Measurements from ENCODE around the gene S100A9. TPM values are rescaled to one million over a fixed set of nuclear protein-coding genes. Genes with fewer than 3 reads are reported as not detected.
"Not testable (repeated sequence)": the region's sequence is repeated elsewhere in the genome, so short reads cannot be mapped to it uniquely, and the experiment has no call there.

The S100A9 gene
- total and polyA plus RNA-seq, 7 donors = 26.4 to 111 (median 51.1) TPM

DNA sequence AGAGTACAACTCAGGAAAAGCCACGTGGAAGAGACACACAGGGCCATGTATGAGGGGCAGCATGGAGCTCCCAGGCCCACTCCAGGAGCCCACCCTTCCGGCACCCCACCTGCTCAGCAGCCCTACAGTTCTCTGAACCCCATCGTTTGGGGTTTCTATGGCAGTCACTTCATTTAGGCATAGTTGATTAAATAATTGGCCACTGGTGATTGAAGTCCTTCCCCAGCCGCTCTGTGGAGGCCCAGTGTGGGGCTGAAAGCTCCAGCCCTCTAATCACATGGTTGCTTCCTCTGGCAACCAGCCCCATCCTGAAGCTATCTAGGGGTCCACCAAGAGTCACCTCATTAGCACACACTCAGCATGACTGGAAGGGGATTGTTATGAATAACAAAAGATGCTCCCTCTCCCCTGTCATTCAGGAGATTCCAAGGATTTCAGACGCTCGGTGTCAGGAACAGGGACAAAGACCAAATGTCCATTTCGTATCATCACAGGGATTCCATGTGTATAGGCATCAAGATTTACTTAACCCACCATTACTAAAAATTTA, 46.5 kb downstream of the S100A9 start:
- intact Hi-C loops (cut with DNase I) = no loop called here
- no peak overlapping the region for H3K27ac ChIP-seq
- no peak for DNase-seq
- TF ChIP-seq, protein P1, sequence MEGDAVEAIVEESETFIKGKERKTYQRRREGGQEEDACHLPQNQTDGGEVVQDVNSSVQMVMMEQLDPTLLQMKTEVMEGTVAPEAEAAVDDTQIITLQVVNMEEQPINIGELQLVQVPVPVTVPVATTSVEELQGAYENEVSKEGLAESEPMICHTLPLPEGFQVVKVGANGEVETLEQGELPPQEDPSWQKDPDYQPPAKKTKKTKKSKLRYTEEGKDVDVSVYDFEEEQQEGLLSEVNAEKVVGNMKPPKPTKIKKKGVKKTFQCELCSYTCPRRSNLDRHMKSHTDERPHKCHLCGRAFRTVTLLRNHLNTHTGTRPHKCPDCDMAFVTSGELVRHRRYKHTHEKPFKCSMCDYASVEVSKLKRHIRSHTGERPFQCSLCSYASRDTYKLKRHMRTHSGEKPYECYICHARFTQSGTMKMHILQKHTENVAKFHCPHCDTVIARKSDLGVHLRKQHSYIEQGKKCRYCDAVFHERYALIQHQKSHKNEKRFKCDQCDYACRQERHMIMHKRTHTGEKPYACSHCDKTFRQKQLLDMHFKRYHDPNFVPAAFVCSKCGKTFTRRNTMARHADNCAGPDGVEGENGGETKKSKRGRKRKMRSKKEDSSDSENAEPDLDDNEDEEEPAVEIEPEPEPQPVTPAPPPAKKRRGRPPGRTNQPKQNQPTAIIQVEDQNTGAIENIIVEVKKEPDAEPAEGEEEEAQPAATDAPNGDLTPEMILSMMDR (IDR thresholded peaks at IDR 0.05) = no peak
- H3K4me3 ChIP-seq = no peak overlapping the region
- no peaks in the 10 kb centered on the region for H3K36me3 ChIP-seq (ENCODE audit: insufficient read depth in 1 of 2, low read depth in 1 of 2)
- H3K27me3 ChIP-seq (ENCODE audit: insufficient read depth in 3 of 3, low read length in 2 of 3) = peaks cover 0 to 6% (median 0%) of the 10 kb centered on the region in 3 donors
- no peak for ATAC-seq
- 69 to 75% (median 73%) methylated on average over 7 of the region's 7 CpGs for WGBS, 3 donors
- H3K4me1 ChIP-seq = no peaks in the 10 kb centered on the region
- H3K9me3 ChIP-seq = no peaks in the 10 kb centered on the region

DNA sequence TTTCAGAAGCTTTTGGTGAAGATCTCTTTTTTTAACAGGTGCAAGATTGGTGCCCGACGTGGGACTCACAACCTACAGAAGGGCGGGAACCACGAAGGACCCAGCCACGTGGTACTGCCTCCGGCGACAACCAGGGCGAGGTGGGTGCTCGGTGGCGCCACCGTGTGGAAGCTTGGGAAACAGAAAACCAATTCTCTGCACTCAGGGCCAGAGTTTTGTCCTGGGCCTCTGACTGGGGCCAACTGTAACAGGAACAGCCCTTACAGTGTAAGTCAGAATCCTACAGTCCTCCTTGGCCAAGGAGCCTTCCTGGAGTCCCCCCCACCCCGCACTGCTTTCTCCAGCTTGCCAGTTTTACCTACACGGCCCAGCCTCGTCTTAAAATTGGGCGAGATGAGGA, 47.1 kb downstream of the S100A9 start:
- 36 to 45% (median 40%) methylated on average over 15 of the region's 15 CpGs for WGBS, 3 donors
- ATAC-seq (peak in 3 of 4 donors; percentile 42 to 73 (median 61)), DNase-seq (peak; percentile 28 to 60)
- H3K4me1 ChIP-seq = no peaks in the 10 kb centered on the region
- TF ChIP-seq, protein P1 (IDR thresholded peaks at IDR 0.05) = peak; percentile 36
- intact Hi-C loops (cut with DNase I) = no loop called here
- no peaks in the 10 kb centered on the region for H3K36me3 ChIP-seq (ENCODE audit: insufficient read depth in 1 of 2, low read depth in 1 of 2)
- H3K9me3 ChIP-seq = no peaks in the 10 kb centered on the region
- no peak overlapping the region for H3K27ac ChIP-seq
- no peak overlapping the region for H3K4me3 ChIP-seq
- peaks cover 0 to 6% (median 0%) of the 10 kb centered on the region in 3 donors for H3K27me3 ChIP-seq (ENCODE audit: insufficient read depth in 3 of 3, low read length in 2 of 3)

DNA sequence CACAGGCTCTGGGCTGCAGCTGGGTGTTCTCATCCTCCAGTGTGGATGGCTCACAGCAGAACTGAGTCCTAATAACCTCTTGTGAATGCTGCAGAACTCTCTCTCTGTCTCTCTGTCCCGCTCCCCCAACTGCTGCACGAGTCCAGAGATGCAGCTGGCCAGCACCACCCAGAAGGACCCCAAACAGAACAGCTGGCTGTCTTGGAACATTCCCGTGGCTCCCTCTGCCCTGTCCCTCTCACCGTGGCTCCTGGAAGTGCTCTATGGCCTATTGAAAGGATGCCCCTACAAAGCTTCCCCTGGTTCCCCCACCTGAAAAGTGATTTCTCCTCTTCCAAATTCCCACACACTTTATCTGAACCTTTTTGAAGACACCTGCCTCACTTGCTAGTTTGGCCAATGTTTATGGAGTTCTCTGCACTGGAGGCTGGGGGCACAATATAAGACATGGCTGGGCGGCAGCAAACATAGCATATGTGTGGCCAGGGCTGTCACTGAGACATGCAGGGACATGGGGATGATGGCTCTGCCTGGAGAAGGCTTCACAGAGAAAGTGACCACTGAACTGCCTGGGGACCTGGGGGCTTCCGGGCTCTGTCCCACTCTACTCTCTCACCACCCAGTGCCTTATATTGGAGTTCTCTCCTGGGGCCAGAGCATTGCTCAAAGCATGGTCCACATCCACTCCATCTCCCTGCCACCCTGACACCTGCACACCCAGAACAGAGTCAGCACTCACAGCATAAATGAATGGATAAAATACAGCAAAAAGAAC, 48.4 kb downstream of the S100A9 start:
- H3K36me3 ChIP-seq (ENCODE audit: insufficient read depth in 1 of 2, low read depth in 1 of 2); H3K9me3 ChIP-seq; H3K4me3 ChIP-seq; H3K27me3 ChIP-seq (ENCODE audit: insufficient read depth in 3 of 3, low read length in 2 of 3); DNase-seq; H3K4me1 ChIP-seq; intact Hi-C loops (cut with DNase I); H3K27ac ChIP-seq; ATAC-seq: not testable (repeated sequence)
- WGBS, 3 donors = 55 to 77% (median 63%) methylated on average over 5 to 6 of the region's 6 CpGs

DNA sequence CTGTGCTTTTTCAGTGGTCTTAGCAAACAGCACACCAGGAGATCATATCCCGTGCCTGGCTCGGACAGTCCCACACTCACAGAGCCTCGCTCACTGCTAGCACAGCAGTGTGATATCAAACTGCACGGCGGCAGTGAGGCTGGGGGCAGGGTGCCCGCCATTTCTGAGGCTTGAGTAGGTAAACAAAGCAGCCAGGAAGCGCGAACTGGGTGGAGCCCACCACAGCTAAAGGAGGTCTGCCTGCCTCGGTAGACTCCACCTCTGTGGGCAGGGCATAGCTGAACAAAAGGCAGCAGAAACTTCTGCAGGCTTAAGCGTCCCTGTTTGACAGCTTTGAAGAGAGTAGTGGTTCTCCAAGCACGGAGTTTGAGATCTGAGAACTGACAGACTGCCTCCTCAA, 49.6 kb downstream of the S100A9 start:
- DNase-seq; H3K27ac ChIP-seq; H3K9me3 ChIP-seq; H3K27me3 ChIP-seq (ENCODE audit: insufficient read depth in 3 of 3, low read length in 2 of 3); H3K4me3 ChIP-seq; intact Hi-C loops (cut with DNase I); ATAC-seq; H3K4me1 ChIP-seq; H3K36me3 ChIP-seq (ENCODE audit: insufficient read depth in 1 of 2, low read depth in 1 of 2): not testable (repeated sequence)
- 64 to 78% (median 67%) methylated on average over 11 of the region's 11 CpGs for WGBS, 3 donors

Other genes with a start within 250 kb of the S100A9 start
- gene SPRR2F, start 244.3 kb upstream of the S100A9 start, total RNA-seq = not detected
- not detected for gene SPRR2F, start 244.3 kb upstream of the S100A9 start, polyA plus RNA-seq
- gene SPRR2G, start 207.0 kb upstream of the S100A9 start, total RNA-seq = not detected
- not detected for gene SPRR2G, start 207.0 kb upstream of the S100A9 start, polyA plus RNA-seq
- not detected for gene LELP1, start 154.4 kb upstream of the S100A9 start, total RNA-seq
- not detected for gene LELP1, start 154.4 kb upstream of the S100A9 start, polyA plus RNA-seq
- gene PRR9, start 140.3 kb upstream of the S100A9 start, total RNA-seq = not detected
- under 1 TPM in 1 of 3 donors, not detected in 2; 0.04 TPM for gene PRR9, start 140.3 kb upstream of the S100A9 start, polyA plus RNA-seq
- not detected for gene LORICRIN, start 98.2 kb upstream of the S100A9 start, total RNA-seq
- under 1 TPM in 2 of 3 donors, not detected in 1; 0.06 to 0.25 TPM for gene LORICRIN, start 98.2 kb upstream of the S100A9 start, polyA plus RNA-seq
- gene PGLYRP3, start 44.9 kb upstream of the S100A9 start, total RNA-seq = not detected
- gene PGLYRP3, start 44.9 kb upstream of the S100A9 start, polyA plus RNA-seq = not detected
- not detected for gene PGLYRP4, start 9.0 kb upstream of the S100A9 start, total RNA-seq
- gene PGLYRP4, start 9.0 kb upstream of the S100A9 start, polyA plus RNA-seq = not detected
- gene S100A12, start 17.8 kb downstream of the S100A9 start, total RNA-seq = 1 to 10 TPM; 1.2 to 2.8 (median 1.8) TPM
- gene S100A12, start 17.8 kb downstream of the S100A9 start, polyA plus RNA-seq = 1 to 10 TPM in 2 of 3 donors, under 1 TPM in 1; 0.40 to 3.5 (median 1.0) TPM
- 10 to 100 TPM; 26.0 to 57.0 (median 33.5) TPM for gene S100A8, start 33.2 kb downstream of the S100A9 start, total RNA-seq
- 10 to 100 TPM; 16.8 to 30.6 (median 25.2) TPM for gene S100A8, start 33.2 kb downstream of the S100A9 start, polyA plus RNA-seq
- gene S100A7A, start 58.7 kb downstream of the S100A9 start, total RNA-seq = not detected
- gene S100A7A, start 58.7 kb downstream of the S100A9 start, polyA plus RNA-seq = not detected
- gene S100A7, start 102.8 kb downstream of the S100A9 start, total RNA-seq = under 1 TPM in 1 of 4 donors, not detected in 3; 0.60 TPM
- not detected for gene S100A7, start 102.8 kb downstream of the S100A9 start, polyA plus RNA-seq
- 100 to 1,000 TPM in 3 of 4 donors, 10 to 100 TPM in 1; 78.5 to 420 (median 150) TPM for gene S100A6, start 178.1 kb downstream of the S100A9 start, total RNA-seq
- 100 to 1,000 TPM; 295 to 506 (median 467) TPM for gene S100A6, start 178.1 kb downstream of the S100A9 start, polyA plus RNA-seq
- gene S100A5, start 183.1 kb downstream of the S100A9 start, total RNA-seq = not detected
- gene S100A5, start 183.1 kb downstream of the S100A9 start, polyA plus RNA-seq = not detected
- gene S100A4, start 188.0 kb downstream of the S100A9 start, total RNA-seq = 10 to 100 TPM; 27.0 to 54.7 (median 47.3) TPM
- 100 to 1,000 TPM in 1 of 3 donors, 10 to 100 TPM in 2; 75.2 to 155 (median 83.6) TPM for gene S100A4, start 188.0 kb downstream of the S100A9 start, polyA plus RNA-seq
- gene S100A3, start 191.4 kb downstream of the S100A9 start, total RNA-seq = 1 to 10 TPM in 2 of 4 donors, under 1 TPM in 2; 0.34 to 5.5 (median 0.86) TPM
- 1 to 10 TPM in 2 of 3 donors, under 1 TPM in 1; 0.77 to 6.6 (median 3.4) TPM for gene S100A3, start 191.4 kb downstream of the S100A9 start, polyA plus RNA-seq
- gene S100A2, start 208.0 kb downstream of the S100A9 start, total RNA-seq = 1 to 10 TPM in 3 of 4 donors, under 1 TPM in 1; 0.86 to 10.0 (median 1.1) TPM
- 10 to 100 TPM in 1 of 3 donors, 1 to 10 TPM in 2; 1.1 to 15.4 (median 2.1) TPM for gene S100A2, start 208.0 kb downstream of the S100A9 start, polyA plus RNA-seq